Measurements from ENCODE around the gene PPHLN1. TPM values are rescaled to one million over a fixed set of nuclear protein-coding genes. Genes with fewer than 3 reads are reported as not detected.

PPHLN1 gene
- polyA plus RNA-seq, 3 donors: 40.7 to 74.8 (median 68.7) TPM

DNA sequence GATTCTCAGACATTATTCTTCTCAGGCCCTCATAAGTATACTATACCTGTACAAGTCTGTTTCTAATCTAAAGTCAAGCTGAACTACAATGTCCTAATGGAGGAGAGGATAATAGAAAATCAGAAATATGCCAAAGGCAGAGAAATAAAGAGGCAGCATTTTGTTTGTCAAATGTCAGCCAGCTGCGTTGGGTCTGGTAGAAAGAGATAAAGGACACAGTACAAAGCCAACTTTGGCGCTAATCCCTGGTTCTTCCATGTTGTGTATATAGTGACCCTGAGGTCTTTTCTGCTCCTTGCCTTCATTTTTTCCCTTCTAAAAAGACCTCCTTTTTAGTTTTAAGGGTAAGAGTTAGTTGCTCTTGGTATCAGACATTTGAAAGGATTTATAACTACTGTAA, 160.4 kb downstream of the PPHLN1 start:
- peaks cover 6 to 7% of the 10 kb centered on the region in 2 donors for H3K36me3 Mint-ChIP-seq
- DNase-seq: no peak
- Histone ChIP-seq H3K9me3 (replicated peaks in 1 of 2; ENCODE audit: control insufficient read depth in 1 of 2, insufficient read depth in 1 of 2, low read length in 2 of 2) (no peaks in the 10 kb centered on the region), H3K27ac (ENCODE audit: low read depth in 1 of 2, low read length in 2 of 2) (no peak overlapping the region), H4K20me1 (ENCODE audit: insufficient read depth, low read length) (no peaks in the 10 kb centered on the region), H3K4me3 (replicated peaks in 1 of 3; ENCODE audit: low read depth in 2 of 3, low read length in 3 of 3) (no peak overlapping the region), H3K4me2 (replicated peaks; ENCODE audit: extremely low read depth, low read length, poor library complexity, severe bottlenecking) (no peak overlapping the region), H3K36me3 (replicated peaks in 1 of 2; ENCODE audit: control insufficient read depth in 1 of 2, insufficient read depth in 2 of 2, low read length in 2 of 2) (no peaks in the 10 kb centered on the region), H3K4me1 (ENCODE audit: control insufficient read depth in 1 of 2, insufficient read depth in 2 of 2, low read length in 2 of 2) (peaks cover 13 to 21% of the 10 kb centered on the region in 2 donors), H2AFZ (ENCODE audit: insufficient read depth, low read depth, low read length, poor library complexity, severe bottlenecking) (no peak overlapping the region), H3K9ac (ENCODE audit: insufficient read depth, low read length, poor library complexity, severe bottlenecking) (no peak overlapping the region), H3K27me3 (ENCODE audit: control insufficient read depth in 2 of 2, insufficient read depth in 2 of 2, low read length in 2 of 2) (peaks cover 46 to 59% of the 10 kb centered on the region in 2 donors), H3K79me2 (ENCODE audit: insufficient read depth, low read length) (no peaks in the 10 kb centered on the region)
- intact Hi-C loops (cut with micrococcal nuclease): no loop called here
- H3K9me3 Mint-ChIP-seq: peaks cover 0 to 13% (median 6%) of the 10 kb centered on the region in 7 donors
- no peak overlapping the region for H3K27ac Mint-ChIP-seq
- WGBS (ENCODE audit: insufficient coverage): no CpG with 5 or more reads among the region's 2 CpGs
- H3K4me1 Mint-ChIP-seq: peaks cover 17% of the 10 kb centered on the region
- peaks cover 49 to 71% (median 57%) of the 10 kb centered on the region in 3 donors for H3K27me3 Mint-ChIP-seq (ENCODE audit: low read depth in 3 of 3)
- TF ChIP-seq, protein P1, sequence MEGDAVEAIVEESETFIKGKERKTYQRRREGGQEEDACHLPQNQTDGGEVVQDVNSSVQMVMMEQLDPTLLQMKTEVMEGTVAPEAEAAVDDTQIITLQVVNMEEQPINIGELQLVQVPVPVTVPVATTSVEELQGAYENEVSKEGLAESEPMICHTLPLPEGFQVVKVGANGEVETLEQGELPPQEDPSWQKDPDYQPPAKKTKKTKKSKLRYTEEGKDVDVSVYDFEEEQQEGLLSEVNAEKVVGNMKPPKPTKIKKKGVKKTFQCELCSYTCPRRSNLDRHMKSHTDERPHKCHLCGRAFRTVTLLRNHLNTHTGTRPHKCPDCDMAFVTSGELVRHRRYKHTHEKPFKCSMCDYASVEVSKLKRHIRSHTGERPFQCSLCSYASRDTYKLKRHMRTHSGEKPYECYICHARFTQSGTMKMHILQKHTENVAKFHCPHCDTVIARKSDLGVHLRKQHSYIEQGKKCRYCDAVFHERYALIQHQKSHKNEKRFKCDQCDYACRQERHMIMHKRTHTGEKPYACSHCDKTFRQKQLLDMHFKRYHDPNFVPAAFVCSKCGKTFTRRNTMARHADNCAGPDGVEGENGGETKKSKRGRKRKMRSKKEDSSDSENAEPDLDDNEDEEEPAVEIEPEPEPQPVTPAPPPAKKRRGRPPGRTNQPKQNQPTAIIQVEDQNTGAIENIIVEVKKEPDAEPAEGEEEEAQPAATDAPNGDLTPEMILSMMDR (IDR thresholded peaks at IDR 0.05): no peak
- peak overlapping the region in 1 of 2 donors; percentile 18 for H3K4me3 Mint-ChIP-seq

DNA sequence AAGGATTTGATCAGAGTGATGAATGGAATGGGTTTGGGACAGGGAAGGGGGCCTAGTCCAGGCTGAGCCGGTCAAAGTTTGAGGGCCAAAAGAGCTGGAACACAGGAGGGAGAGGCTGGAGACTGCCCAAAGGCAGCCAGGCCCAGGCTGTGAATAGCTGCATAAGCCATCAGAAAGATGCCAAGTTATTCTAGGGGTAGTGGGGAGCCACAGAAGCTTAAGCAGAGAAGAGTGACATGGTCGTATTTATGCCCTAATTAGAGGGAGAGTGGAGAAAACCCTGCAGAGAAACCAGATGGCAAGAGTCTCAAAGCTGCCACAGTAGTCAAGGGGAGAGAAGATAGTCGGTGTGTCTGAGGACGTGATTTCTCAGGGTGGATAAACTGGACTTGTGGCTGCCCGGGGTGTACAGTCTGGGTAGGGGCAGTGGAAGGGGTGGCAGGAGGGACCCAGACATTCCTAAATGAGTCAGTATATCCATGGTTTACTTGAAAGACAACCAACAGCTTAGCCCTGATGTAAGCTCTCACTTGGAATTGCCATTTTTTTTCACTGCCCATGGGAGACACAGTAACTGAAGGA, 164.4 kb downstream of the PPHLN1 start:
- no peak overlapping the region for H3K27ac Mint-ChIP-seq
- intact Hi-C loops (cut with micrococcal nuclease): no loop called here
- DNase-seq: no peak

More for the DNA sequence above, 164.4 kb downstream of the PPHLN1 start:
- TF ChIP-seq, protein P1 (IDR thresholded peaks at IDR 0.05): no peak
- no peaks in the 10 kb centered on the region for H3K9me3 ChIP-seq (replicated peaks in 1 of 2; ENCODE audit: control insufficient read depth in 1 of 2, insufficient read depth in 1 of 2, low read length in 2 of 2)
- H3K4me3 Mint-ChIP-seq: no peak overlapping the region
- WGBS (ENCODE audit: insufficient coverage): 82% methylated on average over 3 of the region's 5 CpGs
- H4K20me1 ChIP-seq (ENCODE audit: insufficient read depth, low read length): no peaks in the 10 kb centered on the region
- no peak overlapping the region for H3K4me3 ChIP-seq (replicated peaks in 1 of 3; ENCODE audit: low read depth in 2 of 3, low read length in 3 of 3)
- no peak overlapping the region for H3K4me2 ChIP-seq (replicated peaks; ENCODE audit: extremely low read depth, low read length, poor library complexity, severe bottlenecking)
- no peaks in the 10 kb centered on the region for H3K36me3 ChIP-seq (replicated peaks in 1 of 2; ENCODE audit: control insufficient read depth in 1 of 2, insufficient read depth in 2 of 2, low read length in 2 of 2)
- H3K36me3 Mint-ChIP-seq: no peaks in the 10 kb centered on the region
- H3K27me3 ChIP-seq (ENCODE audit: control insufficient read depth in 2 of 2, insufficient read depth in 2 of 2, low read length in 2 of 2): peaks cover 18 to 22% of the 10 kb centered on the region in 2 donors
- H2AFZ ChIP-seq (ENCODE audit: insufficient read depth, low read depth, low read length, poor library complexity, severe bottlenecking): no peak overlapping the region
- H3K79me2 ChIP-seq (ENCODE audit: insufficient read depth, low read length): no peaks in the 10 kb centered on the region
- H3K4me1 Mint-ChIP-seq: no peaks in the 10 kb centered on the region
- H3K9me3 Mint-ChIP-seq: peaks cover 0 to 3% (median 0%) of the 10 kb centered on the region in 7 donors
- H3K9ac ChIP-seq (ENCODE audit: insufficient read depth, low read length, poor library complexity, severe bottlenecking): no peak overlapping the region
- no peak overlapping the region for H3K27ac ChIP-seq (ENCODE audit: low read depth in 1 of 2, low read length in 2 of 2)
- no peaks in the 10 kb centered on the region for H3K4me1 ChIP-seq (ENCODE audit: control insufficient read depth in 1 of 2, insufficient read depth in 2 of 2, low read length in 2 of 2)
- peaks cover 17 to 33% (median 28%) of the 10 kb centered on the region in 3 donors for H3K27me3 Mint-ChIP-seq (ENCODE audit: low read depth in 3 of 3)

Small RNA genes lying within 50 kb of the gene (small RNA-seq; reads per million reads assigned to genes)
- gene MIR7851 (ENCODE audit: insufficient read length, low read depth) (not detected), gene RF00019 (ENCODE audit: insufficient read length, low read depth) (not detected), gene RF00090 (ENCODE audit: insufficient read length, low read depth) (not detected), gene RNU6-249P (ENCODE audit: insufficient read length, low read depth) (not detected)

Other genes starting within 250 kb of the PPHLN1 start
- 1 to 10 TPM; 2.5 to 7.1 (median 4.9) TPM for gene GXYLT1, start 181.3 kb upstream of the PPHLN1 start, polyA plus RNA-seq
- gene YAF2, start 87.9 kb upstream of the PPHLN1 start, polyA plus RNA-seq: 10 to 100 TPM in 1 of 3 donors, 1 to 10 TPM in 2; 6.2 to 11.0 (median 8.5) TPM
- 10 to 100 TPM in 2 of 3 donors, 1 to 10 TPM in 1; 9.2 to 34.4 (median 32.2) TPM for gene ZCRB1, start 73 bp upstream of the PPHLN1 start, polyA plus RNA-seq